Spinal cord (tissue), 10 donors: ENCODE data around the gene CCL7. TPM values are rescaled to one million over a fixed set of nuclear protein-coding genes. Genes with fewer than 3 reads are reported as not detected.
A peak's percentile ranks its signal among the peaks of the same experiment; 100 is the strongest.

Source experiments
- DNase-seq, 6 donors: peaks; one replicate each; pipeline versions ENCODE4 v3.0.0 to v3.0.0-alpha.2; 2013 to 2015; ENCODE audit warnings: low spot score in 6 of 6, low read depth in 4 of 6
- H3K27ac ChIP-seq: one replicate; pipeline ENCODE4 v1.5.1; 2013; ENCODE audit warnings: low read depth, low read length, control low read depth
- H3K27me3 ChIP-seq: one replicate; pipeline ENCODE4 v1.6.1; 2013; ENCODE audit warnings: low read length; ENCODE audit not compliant: control insufficient read depth, insufficient read depth
- H3K36me3 ChIP-seq: one replicate; pipeline ENCODE4 v1.6.1; 2013; ENCODE audit warnings: low read length; ENCODE audit not compliant: control insufficient read depth, insufficient read depth
- H3K4me1 ChIP-seq: one replicate; pipeline ENCODE4 v1.6.1; 2013; ENCODE audit warnings: low read length; ENCODE audit not compliant: control insufficient read depth, insufficient read depth
- H3K4me3 ChIP-seq: one replicate; pipeline ENCODE4 v1.5.1; 2013; ENCODE audit warnings: low read depth, low read length, control low read depth
- H3K9me3 ChIP-seq: one replicate; pipeline ENCODE4 v1.6.1; 2013; ENCODE audit warnings: low read length; ENCODE audit not compliant: control insufficient read depth, insufficient read depth
- WGBS: methylation state at CpG from one replicate; pipeline ENCODE4 v1.1.5; 2013; ENCODE audit warnings: missing lambda C conversion rate; ENCODE audit not compliant: insufficient coverage; 5-methylcytosine and 5-hydroxymethylcytosine counted together
- polyA plus RNA-seq, 2 donors: library from polyadenylated mRNA; unstranded; fragments of 120-200 nt; gene quantifications; one replicate each; pipeline ENCODE4 v1.2.1, GENCODE V29; 2013; ENCODE audit not compliant: insufficient read length in 2 of 2
- total RNA-seq, 2 donors: library from RNA; depleted of rRNA in 1 of 2; stranded (reverse); fragments of 120-200 nt in 1 of 2; fragments of >200 nt in 1 of 2; gene quantifications; one replicate each; pipeline versions ENCODE4 v1.2.3 to v1.2.4, GENCODE V29; 2013 to 2014
- donor health status: healthy.

The CCL7 gene
- total and polyA plus RNA-seq, 4 donors: not detected

- H3K27me3 ChIP-seq: no peaks in the 10 kb centered on the region
- DNase-seq: no peak
- H3K4me1 ChIP-seq: no peaks in the 10 kb centered on the region
- no peaks in the 10 kb centered on the region for H3K9me3 ChIP-seq
- no peak overlapping the region for H3K27ac ChIP-seq
- no peak overlapping the region for H3K4me3 ChIP-seq
- no CpG with 5 or more reads among the region's 3 CpGs for WGBS
- no peaks in the 10 kb centered on the region for H3K36me3 ChIP-seq
Measured at GRCh38 chr17:34300652-34301370, 30.8 kb downstream of the CCL7 start.

- no peak overlapping the region for H3K27ac ChIP-seq
- H3K27me3 ChIP-seq: no peaks in the 10 kb centered on the region
- H3K9me3 ChIP-seq: no peaks in the 10 kb centered on the region
- no peak for DNase-seq
- WGBS: 100% methylated on average over 1 of the region's 2 CpGs
- no peak overlapping the region for H3K4me3 ChIP-seq
- no peaks in the 10 kb centered on the region for H3K36me3 ChIP-seq
- H3K4me1 ChIP-seq: no peaks in the 10 kb centered on the region
Measured at GRCh38 chr17:34301986-34302385, 32.0 kb downstream of the CCL7 start.

- Histone ChIP-seq H3K27ac (no peak overlapping the region), H3K27me3 (no peaks in the 10 kb centered on the region), H3K4me3 (no peak overlapping the region), H3K4me1 (no peaks in the 10 kb centered on the region), H3K9me3 (no peaks in the 10 kb centered on the region), H3K36me3 (no peaks in the 10 kb centered on the region)
- DNase-seq: no peak
- no CpG with 5 or more reads among the region's 1 CpG for WGBS
Measured at GRCh38 chr17:34302636-34303035, 32.6 kb downstream of the CCL7 start.

GRCh38 chr17:34303606-34304005 is 33.6 kb downstream of the CCL7 start:
- Histone ChIP-seq H3K4me1 (no peaks in the 10 kb centered on the region), H3K27ac (no peak overlapping the region), H3K36me3 (no peaks in the 10 kb centered on the region), H3K27me3 (no peaks in the 10 kb centered on the region), H3K9me3 (no peaks in the 10 kb centered on the region), H3K4me3 (no peak overlapping the region)
- WGBS: 83% methylated on average over 2 of the region's 2 CpGs
- DNase-seq: no peak

- no peaks in the 10 kb centered on the region for H3K9me3 ChIP-seq
- H3K4me1 ChIP-seq: no peaks in the 10 kb centered on the region
- no peak overlapping the region for H3K27ac ChIP-seq
- no peaks in the 10 kb centered on the region for H3K36me3 ChIP-seq
- DNase-seq: no peak
- no peaks in the 10 kb centered on the region for H3K27me3 ChIP-seq
- WGBS: 100% methylated on average over 3 of the region's 4 CpGs
- H3K4me3 ChIP-seq: no peak overlapping the region
Measured at GRCh38 chr17:34305061-34305460, 35.0 kb downstream of the CCL7 start.

- Histone ChIP-seq H3K4me1 (no peaks in the 10 kb centered on the region), H3K27me3 (no peaks in the 10 kb centered on the region), H3K36me3 (no peaks in the 10 kb centered on the region), H3K9me3 (no peaks in the 10 kb centered on the region), H3K27ac (no peak overlapping the region), H3K4me3 (no peak overlapping the region)
- DNase-seq: no peak
Measured at GRCh38 chr17:34305606-34306005, 35.6 kb downstream of the CCL7 start.

- Histone ChIP-seq H3K27me3 (no peaks in the 10 kb centered on the region), H3K36me3 (no peaks in the 10 kb centered on the region), H3K4me3 (no peak overlapping the region), H3K4me1 (no peaks in the 10 kb centered on the region), H3K9me3 (no peaks in the 10 kb centered on the region), H3K27ac (no peak overlapping the region)
- DNase-seq: peak in 4 of 6 donors; percentile 2 to 42 (median 5)
- WGBS: 61% methylated on average over 2 of the region's 3 CpGs
Measured at GRCh38 chr17:34306466-34306865, 36.4 kb downstream of the CCL7 start.

- DNase-seq: no peak
- H3K9me3 ChIP-seq: no peaks in the 10 kb centered on the region
- WGBS: 80% methylated on average over 3 of the region's 3 CpGs
- no peaks in the 10 kb centered on the region for H3K4me1 ChIP-seq
- no peaks in the 10 kb centered on the region for H3K27me3 ChIP-seq
- no peaks in the 10 kb centered on the region for H3K36me3 ChIP-seq
- no peak overlapping the region for H3K27ac ChIP-seq
- no peak overlapping the region for H3K4me3 ChIP-seq
Measured at GRCh38 chr17:34307110-34307509, 37.1 kb downstream of the CCL7 start.

- Histone ChIP-seq H3K27ac (no peak overlapping the region), H3K36me3 (no peaks in the 10 kb centered on the region), H3K27me3 (no peaks in the 10 kb centered on the region), H3K4me1 (no peaks in the 10 kb centered on the region), H3K9me3 (no peaks in the 10 kb centered on the region), H3K4me3 (no peak overlapping the region)
- no peak for DNase-seq
Measured at GRCh38 chr17:34308371-34308770, 38.4 kb downstream of the CCL7 start.

- WGBS: 100% methylated on average over 1 of the region's 7 CpGs
- Histone ChIP-seq H3K36me3 (no peaks in the 10 kb centered on the region), H3K27me3 (no peaks in the 10 kb centered on the region), H3K27ac (no peak overlapping the region), H3K4me3 (no peak overlapping the region), H3K4me1 (no peaks in the 10 kb centered on the region), H3K9me3 (no peaks in the 10 kb centered on the region)
- no peak for DNase-seq
Measured at GRCh38 chr17:34311291-34311690, 41.3 kb downstream of the CCL7 start.
